Lung microvascular endothelial cell (primary cell): ENCODE measurements around the gene ASB16. TPM values are rescaled to one million over a fixed set of nuclear protein-coding genes. Genes with fewer than 3 reads are reported as not detected.

Experiments used
- DNase-seq, 2 donors: peaks; one replicate each; pipeline versions ENCODE4 v3.0.0 to v3.0.0-alpha.2; 2010; ENCODE audit warnings: low read depth in 2 of 2
- total RNA-seq: library from RNA; depleted of rRNA; stranded (reverse); fragments of >200 nt; gene quantifications from 2 replicates; pipeline ENCODE4 v1.2.1, GENCODE V29; 2014

ASB16 gene
- total RNA-seq, 1 donor from 2014 or later: not detected

DNA sequence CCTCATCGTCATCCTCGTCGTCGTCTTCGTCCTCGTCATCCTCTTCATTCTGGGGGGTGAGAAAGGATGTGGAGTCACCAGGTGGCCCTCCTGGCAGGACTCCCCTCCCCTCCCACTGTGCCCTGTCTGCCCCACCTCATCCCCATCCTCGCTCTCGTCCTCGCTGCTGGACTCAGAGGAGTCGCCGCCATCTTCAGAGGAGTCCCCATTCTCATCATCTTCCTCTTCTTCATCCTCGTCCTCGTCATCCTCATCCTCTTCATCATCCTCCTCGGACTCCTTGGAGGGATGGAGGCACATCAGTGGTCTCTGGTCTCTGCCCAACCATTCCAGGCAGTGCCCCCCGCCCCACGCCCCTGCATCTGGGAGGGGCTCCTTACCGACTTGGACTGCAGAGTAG, 36.8 kb downstream of the ASB16 start:
- DNase-seq: no peak

DNA sequence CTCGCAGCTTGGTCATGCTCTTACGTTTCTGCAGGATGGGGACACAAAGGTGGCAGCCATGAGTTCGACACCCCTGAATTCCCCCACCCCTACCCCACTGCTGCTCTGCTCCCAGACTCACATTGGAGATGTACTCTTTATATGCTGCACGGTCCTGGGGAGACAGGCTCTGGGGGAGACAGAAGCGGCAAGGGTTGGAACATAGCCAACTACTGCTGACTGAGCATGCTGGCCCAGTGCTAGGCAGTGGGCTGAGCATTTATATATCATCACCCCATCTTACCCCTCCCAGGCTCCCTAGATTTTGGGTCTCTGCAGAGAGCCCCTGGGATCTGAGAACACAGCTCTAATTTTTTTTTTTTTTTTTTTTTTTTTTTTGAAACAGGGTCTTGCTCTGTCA, 37.2 kb downstream of the ASB16 start:
- no peak for DNase-seq

DNA sequence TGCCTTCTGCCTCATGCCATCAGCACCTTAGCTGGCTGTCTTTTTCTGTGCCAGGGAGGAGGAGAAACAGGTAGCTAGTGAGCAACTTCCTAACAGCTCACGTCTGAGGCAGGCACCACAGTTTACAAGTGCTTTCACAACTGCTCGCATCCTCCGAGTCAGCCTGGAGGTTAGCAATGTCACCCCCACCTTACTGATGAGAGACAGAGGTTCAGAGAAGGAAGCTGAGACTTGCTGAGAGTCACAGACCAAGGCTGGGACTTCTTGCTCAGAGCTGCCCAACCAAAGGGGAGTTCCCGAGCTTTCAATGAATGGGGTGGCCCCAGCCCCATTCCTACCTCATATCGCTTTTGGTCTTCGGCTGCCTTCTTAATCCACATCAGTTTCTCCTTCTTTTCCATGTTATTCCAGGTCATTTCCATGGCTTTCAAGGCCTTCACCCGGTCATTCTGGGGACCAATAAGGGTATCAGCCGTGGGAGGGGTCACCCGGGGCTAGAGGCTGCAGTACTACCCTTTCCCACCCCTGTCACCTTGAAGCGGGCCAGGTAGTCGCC, 39.4 kb downstream of the ASB16 start:
- no peak for DNase-seq

DNA sequence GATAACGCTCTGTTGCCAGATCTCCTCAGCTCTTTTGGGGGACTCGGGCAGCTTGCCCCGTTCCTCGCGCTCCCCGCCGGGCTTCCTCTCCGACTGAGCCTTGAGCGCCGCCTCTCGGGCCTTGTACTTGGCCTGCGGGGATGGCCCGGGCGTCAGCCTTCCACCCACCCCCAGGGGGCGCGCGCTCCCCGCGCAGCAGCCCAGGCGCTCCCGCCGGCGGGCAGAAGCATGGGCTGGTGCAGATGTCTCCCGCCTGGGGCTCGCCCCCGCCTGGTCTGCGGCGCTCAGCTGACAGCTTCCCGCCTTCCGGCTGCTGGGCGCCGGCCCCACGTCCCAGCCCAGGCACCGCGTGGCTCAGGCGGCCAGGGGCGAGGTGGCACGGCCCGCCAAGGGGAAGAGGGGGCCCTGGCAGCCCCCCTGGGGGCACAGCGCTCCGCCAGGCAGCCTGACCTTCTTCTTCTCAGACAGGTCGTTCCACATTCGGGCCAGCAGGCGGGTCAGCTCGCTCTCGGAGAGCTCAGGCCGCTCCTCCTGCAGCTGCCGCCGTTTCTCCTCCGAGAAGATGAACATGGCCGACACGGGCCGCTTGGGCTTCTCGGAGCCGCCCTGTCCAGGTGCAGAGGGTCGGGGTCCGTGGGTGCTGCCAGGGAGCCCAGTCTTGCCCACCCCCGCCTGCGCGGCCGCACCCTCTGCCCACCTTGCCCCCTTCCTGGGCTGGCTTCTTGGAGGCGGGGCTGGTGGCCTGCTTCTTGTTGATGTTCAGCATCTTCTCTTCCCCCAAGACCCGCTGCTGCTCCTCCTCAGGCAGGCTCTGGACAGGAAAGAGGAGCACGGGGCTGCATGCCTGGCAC, 40.1 kb downstream of the ASB16 start:
- DNase-seq: peak; percentile 92 to 93

DNA sequence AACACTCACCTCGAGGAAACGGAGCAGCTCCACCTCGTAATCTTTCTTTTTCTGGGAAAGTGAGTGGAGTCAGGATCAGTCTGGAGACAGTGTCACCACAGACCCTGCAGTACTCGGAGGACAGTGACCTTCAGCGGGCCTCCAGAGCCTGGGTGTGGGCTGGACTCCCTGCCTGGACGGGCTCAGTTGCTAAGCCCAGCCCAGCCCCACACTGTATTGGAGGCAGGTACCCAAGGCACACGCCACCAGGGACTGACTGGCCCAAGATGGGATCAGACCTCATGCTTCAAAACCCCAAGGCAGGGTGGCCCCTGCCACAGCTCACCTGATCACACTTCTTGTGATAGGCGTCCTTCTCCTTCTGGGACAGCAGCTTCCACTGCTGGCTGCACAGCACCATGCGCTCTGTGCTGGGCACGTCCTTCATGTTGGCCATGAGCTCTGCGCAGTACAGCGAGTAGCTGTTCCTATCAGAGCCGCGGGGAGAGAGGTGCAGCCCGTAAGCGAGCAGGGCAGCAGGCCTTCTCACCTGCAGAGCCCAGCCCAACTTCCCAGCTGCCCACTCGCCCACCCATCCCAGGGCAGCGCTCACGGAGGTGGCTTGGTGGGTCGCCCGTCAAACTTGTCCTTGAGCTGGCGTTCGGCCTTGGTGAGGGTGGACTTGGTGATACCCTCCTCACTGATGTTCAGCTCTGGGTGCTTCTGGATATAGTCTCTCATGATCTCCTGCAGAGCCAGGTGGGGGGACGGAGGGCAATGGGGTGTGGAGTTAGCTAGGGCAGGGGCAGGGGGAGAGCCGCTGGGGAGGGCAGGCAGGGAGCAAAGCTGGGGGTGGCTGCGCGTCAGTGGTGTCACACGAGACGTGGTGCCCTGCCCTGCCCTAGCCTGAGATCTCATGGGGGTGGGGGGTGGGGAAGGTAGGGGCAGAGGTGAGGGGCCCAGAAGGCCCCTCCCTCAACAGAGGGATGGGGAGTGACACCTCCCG, 41.1 kb downstream of the ASB16 start:
- no peak for DNase-seq

DNA sequence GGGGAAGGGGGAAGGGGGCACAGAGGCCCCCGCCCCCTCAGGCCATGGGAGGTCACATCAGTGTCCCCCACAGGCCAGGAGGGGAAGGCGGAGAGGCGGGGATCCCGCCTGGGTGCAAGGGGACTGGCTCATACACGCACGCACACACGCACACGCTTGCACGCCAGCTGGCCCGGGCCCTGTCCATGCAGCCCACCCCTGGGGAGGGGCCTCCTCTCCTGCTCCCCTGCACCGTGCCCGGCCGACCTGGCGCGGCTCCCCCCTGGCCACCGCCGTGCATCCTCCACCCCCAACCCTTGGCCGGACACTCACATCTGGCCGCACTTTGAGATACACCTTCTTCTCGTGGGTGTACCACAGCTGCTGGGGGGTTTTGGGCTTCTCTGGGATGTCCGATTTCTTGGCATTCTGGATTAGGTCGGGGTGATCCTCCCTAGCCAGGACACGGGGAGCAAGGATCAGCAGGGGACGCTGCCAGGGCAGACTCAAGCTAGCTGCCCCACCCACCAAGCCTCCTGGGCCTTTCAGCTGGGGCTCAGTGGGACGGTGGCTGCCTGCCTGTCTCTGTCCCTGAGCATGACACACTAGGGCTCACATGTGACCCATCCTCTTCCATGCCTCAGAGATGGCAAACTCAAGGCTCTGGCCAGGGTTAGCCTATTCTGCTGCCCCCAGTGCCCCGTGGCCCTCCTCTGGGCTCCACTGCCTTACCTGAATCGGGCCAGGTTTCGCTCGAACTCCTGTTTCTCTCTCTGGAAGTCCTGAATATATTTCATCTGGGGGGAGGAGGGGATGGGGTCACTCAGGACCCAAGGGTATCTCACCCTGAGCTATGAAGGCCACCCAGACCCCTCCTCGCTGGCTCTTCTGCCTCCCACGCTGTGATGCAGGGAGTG, 42.3 kb downstream of the ASB16 start:
- no peak for DNase-seq

DNA sequence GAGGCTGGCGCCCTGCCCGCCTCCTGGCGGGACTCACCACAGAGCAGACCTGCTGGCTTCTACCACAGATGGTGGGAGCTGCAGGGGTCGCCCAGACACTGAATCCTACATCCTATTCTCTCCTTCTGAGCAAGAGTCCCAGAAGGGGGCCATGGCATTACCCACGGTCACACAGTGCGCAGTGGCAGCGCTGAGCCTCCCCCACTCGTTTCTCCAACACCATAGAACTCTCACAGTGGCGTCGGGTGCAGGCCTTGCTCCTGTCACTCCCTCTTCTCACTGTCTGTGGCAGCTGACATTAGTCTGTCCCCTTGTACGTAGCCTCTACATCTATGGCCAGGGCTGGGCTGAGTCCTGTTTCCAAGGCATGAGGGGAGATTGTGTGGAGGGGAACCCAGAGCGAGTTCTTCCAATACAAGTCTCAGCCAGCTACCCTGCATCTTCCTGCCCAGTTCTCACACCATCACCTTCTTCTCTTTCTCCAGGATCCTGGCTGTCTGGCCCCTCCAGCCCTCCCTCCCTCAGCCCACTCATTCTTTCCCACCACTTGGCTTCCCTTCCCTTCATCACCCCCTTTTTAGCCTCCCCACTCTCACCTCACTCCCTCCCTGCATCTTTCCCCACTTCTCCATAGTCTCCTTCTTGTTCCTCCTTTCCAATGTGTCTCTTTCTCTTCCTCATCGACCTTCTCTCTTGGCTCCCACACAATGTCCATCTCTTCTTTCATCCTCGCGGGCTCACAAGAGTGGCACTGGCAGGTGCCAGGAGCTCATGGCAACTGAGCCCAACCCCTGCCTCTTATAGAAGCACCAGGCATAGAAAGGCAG, 43.1 kb downstream of the ASB16 start:
- no peak for DNase-seq

DNA sequence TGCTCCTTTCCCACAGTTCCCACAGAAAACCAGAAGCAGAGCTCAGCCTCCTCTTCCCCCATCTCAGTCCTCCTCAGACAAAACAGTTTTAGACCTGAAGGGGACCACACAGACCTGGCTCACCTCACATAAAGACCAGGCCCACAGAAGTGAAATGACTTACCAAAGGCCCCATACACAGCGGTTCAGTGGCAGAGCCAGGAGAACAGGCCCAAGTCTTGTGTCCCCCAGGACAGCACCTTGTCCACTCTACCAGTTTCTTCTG, 43.7 kb downstream of the ASB16 start:
- no peak for DNase-seq

DNA sequence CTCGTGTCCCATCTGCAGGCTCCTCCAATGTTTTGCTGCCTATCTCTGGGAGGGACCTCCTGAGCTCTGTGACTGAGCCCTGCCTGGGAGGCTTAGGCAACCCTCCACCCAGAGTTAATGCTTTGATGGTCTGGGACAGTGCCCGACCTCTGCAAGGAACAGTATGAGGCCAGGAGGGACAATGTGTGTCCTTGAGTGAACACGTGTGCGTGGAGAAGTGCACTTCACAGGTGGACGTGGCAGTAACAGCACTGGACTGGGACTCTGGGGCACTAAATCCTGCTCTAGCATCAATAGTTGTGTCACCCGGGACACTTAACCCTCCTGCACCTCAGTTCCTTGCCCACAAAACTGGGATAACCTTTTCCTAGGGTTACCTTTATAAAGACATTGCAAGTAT, 44.4 kb downstream of the ASB16 start:
- DNase-seq: no peak

DNA sequence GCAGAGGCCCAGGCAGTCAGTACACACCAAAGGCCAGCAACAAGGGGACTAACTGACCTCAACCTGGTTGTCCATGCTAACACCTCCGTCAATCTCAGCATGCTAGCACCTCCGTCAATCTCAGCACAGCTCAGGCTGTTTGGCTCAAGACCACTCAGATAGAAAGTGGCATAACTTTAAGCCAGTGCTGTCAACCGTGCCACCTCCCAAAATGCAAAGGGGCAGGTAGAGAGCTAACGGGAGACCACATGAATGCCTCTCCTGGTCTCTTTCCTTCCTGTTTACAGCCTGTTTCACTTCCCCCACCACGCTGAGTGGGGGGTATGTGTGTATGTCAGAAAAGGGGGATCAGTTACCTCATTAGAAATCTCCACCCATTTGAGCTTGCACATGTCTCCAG, 45.7 kb downstream of the ASB16 start:
- DNase-seq: no peak

DNA sequence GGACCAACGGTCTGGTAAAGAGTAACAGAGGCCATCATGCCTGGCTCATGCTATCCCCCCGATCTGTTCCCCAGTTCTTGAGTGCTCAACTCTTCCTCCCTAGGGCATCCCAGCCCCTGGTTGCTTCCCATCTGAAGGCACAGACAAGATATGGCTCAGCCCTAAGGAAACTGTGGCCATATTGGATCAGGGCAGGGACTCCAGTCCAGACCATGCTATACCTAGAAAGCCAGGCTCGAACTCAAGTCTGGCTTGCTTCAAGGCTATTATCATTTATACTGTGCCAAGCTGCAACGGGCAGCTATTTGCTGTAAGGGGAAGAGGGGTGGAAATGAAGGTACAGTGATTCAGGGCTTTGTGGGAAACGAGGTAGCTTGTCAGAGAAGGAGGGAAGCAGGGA, 46.2 kb downstream of the ASB16 start:
- DNase-seq: peak in 1 of 2 donors; percentile 35

DNA sequence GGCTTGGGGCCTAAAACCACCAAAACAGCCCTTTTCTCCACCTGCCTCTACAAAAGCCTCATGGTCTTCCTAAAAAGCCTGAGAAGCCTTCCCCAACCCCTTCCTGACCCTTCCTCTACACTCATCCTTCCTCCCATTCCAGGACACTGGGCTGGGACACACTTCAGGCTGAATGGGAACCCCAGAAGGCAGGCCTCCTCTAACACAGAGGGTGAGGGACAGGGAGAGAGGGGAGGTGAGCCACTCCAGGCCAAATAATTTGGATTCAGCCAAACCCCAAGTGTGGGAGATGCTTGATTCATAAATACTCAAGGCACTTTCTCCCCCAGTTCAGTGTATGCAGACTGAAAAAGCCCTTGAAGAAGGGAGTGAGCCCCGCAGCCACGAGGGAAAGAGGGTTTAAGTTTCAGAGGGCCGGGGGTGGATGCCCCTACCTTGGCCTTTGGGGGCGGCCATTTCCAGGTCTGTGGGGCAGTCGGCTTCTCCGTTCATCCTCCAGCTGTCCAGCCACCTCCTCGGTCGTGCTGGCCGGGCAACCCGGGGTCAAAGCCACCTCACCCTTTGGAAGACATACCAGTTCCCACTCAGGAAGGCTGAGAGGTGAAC, 47.3 kb downstream of the ASB16 start:
- DNase-seq: no peak

DNA sequence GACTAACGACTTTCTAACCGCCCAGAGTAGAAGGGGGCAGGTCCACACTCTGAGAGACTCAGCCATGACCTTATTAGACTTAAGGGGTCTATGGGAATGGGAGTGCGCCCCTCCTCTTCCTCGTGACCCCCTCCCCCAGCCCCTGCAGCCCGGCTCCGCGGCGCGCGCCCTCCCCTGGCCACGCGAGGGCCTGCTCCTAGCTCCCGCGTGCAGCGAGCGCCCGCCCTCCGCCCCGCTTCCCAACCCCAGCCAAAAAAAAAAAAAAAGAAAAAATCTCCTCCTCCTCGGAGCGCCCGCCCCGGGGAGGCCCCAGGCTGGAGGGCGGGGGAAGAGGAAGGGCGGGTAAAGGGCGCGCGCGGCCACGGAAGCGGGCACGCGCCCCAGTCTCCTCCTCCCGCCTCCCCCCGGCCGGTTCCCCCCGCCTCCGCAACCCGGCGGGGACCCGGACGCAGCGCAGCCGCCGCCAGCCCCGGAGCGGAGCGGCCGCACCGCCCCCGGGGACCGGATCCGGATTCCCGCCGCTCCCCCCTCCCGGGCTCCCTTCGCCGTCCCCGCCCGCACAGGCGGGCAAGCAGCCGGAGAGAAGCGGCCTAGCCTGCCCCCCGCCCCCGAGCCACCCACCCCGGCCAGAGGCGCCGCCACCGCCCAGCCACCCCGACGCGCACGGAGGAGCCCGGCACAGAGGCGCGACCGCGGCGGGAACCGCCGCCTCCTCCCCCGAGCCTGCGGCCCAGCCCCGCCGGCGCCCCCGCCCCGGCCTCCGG, 48.0 kb downstream of the ASB16 start:
- DNase-seq: peak; percentile 91 to 95

DNA sequence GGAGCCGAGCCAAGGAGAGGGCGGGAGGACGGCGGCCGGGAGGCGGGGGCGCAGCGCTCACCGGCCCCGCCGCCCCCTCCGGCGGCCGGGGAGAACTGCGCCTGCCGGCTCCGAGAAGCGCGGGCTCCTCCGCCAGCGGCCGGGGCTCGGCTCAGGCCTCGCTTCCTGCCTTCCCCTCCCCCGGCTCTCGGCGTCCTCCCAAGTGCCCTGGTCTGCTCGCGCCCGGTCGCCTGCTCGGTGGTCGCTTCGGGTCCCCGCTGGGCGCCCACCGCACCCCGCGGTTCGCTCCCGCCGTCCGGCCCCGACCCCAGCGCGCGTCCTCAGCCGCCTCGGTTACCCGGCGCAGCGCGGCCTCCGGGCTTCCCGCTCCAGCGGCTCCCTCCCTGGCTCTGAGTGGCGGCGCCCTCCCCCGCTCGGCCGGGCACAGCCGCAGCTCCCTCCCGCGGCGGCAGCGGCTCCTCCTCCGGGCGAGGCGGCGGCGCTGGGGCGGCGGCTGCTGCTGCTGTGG, 48.7 kb downstream of the ASB16 start:
- peak; percentile 76 to 80 for DNase-seq

DNA sequence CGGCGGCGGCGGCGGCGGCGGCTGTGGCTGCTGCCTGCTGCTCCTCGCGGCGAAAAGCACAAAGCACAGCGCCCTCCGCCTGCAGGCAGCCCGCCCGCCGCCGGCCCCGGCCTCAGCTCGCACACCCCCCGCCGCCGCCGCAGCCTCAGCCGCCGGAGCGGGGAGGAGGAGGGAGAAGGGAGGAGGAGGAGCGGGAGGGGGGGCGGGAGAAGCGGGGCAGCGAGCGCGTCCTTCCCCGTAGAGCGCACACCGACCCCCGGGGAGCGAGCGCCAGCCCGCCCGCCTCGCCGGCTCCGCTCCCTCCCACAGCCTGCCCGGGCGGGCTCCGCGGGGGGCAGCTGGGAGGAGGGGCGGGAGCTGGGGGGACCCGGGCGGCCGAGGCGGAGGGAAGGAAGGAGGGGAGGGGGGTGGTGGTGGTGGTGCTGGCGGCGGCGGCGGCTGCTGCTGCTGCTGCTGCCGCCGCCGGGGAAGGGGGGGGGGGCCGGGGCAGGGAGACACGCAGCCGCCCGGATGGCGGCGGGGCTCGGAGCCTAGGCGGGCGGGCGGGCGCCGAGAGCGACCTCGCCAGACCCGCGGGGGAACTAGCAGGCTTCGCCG, 49.2 kb downstream of the ASB16 start, which contains the start of gene UBTF:
Gene UBTF, minus strand, starts transcription at position 60 of the 597 bp plus-strand sequence. CDS start 1,446 bp downstream, outside the sequence.
- DNase-seq: peak; percentile 65 to 69

DNA sequence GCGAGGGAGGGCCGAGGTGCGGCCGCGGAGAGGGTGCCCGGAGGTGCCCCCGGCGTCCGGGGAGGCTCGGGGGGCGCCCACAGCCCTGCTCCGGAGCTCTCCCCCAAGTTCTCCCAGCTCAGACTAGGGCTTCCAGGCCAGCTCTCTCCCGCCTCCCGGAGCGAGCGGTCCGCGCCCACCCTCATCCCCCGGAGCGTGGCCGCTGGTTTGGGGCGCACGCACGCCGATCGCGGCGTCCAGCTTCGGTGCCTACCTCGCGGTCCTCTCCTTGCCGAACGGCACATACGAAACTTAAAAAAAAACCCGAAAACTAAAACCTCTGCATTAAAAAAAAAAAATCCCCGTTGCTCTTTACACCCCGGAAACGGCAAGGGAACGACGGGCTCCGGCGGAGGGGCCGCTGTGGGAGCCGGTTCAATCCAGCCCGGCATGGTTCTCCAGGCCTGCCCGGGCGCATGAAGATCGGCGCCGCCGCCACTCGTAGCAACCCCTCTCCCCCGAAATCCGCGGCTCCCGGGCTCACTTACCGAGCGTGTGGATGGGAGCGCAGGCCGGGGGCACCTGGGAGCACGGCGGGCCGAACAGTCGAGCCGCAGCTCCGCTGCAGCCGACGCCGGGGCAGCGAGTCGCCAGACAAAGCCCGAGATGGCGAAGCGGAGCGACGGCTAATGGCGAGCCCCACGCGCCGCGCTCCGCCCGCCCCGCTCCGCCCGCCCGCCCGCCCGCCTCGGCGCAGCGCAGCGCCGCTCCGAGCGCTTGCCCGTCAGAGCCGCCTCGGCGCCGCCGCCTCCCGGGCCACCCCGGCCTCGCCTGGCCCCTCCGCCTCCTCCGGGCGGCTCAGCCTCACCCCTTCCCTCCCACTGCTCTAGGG, 49.9 kb downstream of the ASB16 start:
- peak; percentile 55 to 59 for DNase-seq

DNA sequence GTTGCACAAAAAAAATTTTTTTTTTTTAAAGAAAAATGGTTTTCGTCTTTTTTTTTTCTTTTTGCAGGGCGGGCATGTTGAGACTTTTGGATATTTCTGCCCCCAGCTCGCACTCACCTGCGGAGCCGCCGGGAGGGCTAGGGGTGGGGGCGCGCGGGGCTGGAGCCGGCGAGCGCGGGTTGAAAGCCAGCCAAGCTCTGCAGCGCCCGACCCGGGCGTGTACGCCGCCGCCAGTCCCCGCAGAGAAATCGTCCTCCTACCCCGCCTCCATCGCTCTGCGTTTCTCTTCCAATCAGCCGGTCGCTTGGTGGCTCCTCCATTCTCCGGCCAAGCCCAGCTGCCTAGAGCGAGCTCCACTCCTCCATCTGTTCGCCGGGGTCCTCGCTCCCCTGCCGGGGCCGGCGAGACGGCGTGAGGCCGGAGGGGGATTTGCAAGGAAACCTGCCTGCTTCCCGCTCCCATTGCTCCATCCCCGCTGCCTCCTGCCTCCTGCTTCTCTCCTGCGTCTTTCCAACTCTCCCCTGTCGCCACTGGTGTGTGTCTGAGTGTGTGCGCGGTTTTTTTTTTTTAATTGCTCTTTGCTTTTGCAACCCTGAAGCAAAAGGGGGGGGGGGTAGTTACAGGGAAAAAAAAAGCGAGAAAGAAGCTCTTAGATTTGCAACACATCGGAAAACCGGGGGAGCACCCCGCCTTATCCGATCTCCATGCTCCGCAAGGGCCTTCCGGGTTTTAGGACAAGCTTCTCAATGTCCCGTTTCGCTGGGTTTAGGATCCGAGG, 50.8 kb downstream of the ASB16 start:
- peak; percentile 81 for DNase-seq
